Glomerular endothelial cell (primary cell): ENCODE measurements around the gene BCL2. TPM values are rescaled to one million over a fixed set of nuclear protein-coding genes. Genes with fewer than 3 reads are reported as not detected.
A peak's percentile ranks its signal among the peaks of the same experiment; 100 is the strongest.

Experiments used
- DNase-seq: peaks from one replicate; pipeline ENCODE4 v3.0.0-alpha.2; 2011; ENCODE audit warnings: low read depth, low spot score; ENCODE audit errors: extremely low read depth
- total RNA-seq: library from RNA; depleted of rRNA; stranded (reverse); fragments of >200 nt; gene quantifications from 2 replicates; pipeline ENCODE4 v1.2.3, GENCODE V29; 2015

Gene BCL2
- total RNA-seq, 1 donor from 2014 or later, result 6.0 TPM

- DNase-seq, result no peak
Observed at GRCh38 chr18:63329431-63330145, 10.0 kb upstream of the BCL2 start.

GRCh38 chr18:63326011-63326410 lies 6.4 kb upstream of the BCL2 start:
- DNase-seq, result no peak

- no peak for DNase-seq
Observed at GRCh38 chr18:63325086-63325686, 5.6 kb upstream of the BCL2 start.

- peak; percentile 52 for DNase-seq
Observed at GRCh38 chr18:63322908-63323634, 3.5 kb upstream of the BCL2 start.

GRCh38 chr18:63322206-63322605 lies 2.6 kb upstream of the BCL2 start:
- no peak for DNase-seq

- DNase-seq, result no peak
Observed at GRCh38 chr18:63321291-63321690, 1.7 kb upstream of the BCL2 start.

- DNase-seq, result no peak
Observed at GRCh38 chr18:63320975-63321265, 1.4 kb upstream of the BCL2 start.

- no peak for DNase-seq
Observed at GRCh38 chr18:63320123-63320974, 780 bp upstream of the BCL2 start.

GRCh38 chr18:63318889-63319382 lies 633 bp downstream of the BCL2 start:
- no peak for DNase-seq

GRCh38 chr18:63317982-63318888 lies 1.3 kb downstream of the BCL2 start:
- no peak for DNase-seq

- DNase-seq, result no peak
Observed at GRCh38 chr18:63317556-63317946, 2.0 kb downstream of the BCL2 start.

GRCh38 chr18:63316612-63317555 lies 2.7 kb downstream of the BCL2 start:
- no peak for DNase-seq

GRCh38 chr18:63315876-63316275 lies 3.7 kb downstream of the BCL2 start:
- DNase-seq, result no peak

GRCh38 chr18:63315131-63315662 lies 4.4 kb downstream of the BCL2 start:
- DNase-seq, result no peak

GRCh38 chr18:63314062-63314790 lies 5.3 kb downstream of the BCL2 start:
- no peak for DNase-seq

GRCh38 chr18:63313396-63313917 lies 6.1 kb downstream of the BCL2 start:
- DNase-seq, result no peak

GRCh38 chr18:63312737-63313395 lies 6.7 kb downstream of the BCL2 start:
- no peak for DNase-seq
